GM12878 (cell line): ENCODE measurements around the gene LDLR. TPM values are rescaled to one million over a fixed set of nuclear protein-coding genes. Genes with fewer than 3 reads are reported as not detected.

ENCODE experiments used
- ATAC-seq: fragments of 200-7000 bp; cut with Tn5 transposase; 3 replicates; pipeline ENCODE4 v1.9.1; 2020; ENCODE audit warnings: mild to moderate bottlenecking, moderate library complexity
- BruUV-seq: library from RNA; stranded (reverse); fragments of 400-500 nt; replicated peaks from 2 replicates; lab custom pipeline; 2021; lab: Mats Ljungman, UMichigan
- CTCF ChIA-PET: fragments of 300-600 bp; sonication (Branson Sonifier 250); formaldehyde crosslinking; extraction: SDS; loops from one replicate; lab custom pipeline; 2021; ENCODE audit warnings: inconsistent platforms; lab: Yijun Ruan, JAX
- POLR2A ChIA-PET: fragments of 350-600 bp; formaldehyde crosslinking; extraction: SDS; loops from one replicate; lab custom pipeline; 2021; ENCODE audit warnings: inconsistent platforms; lab: Charles Lee
- RAD21 ChIA-PET: fragments of 300-600 bp; sonication (Branson Sonifier 250); formaldehyde crosslinking; loops from one replicate; lab custom pipeline; 2023; ENCODE audit warnings: antibody characterized with exemption; ENCODE audit not compliant: unreplicated experiment; lab: Charles Lee
- SMC1A ChIA-PET: fragments of 300-600 bp; sonication (Branson Sonifier 250); formaldehyde crosslinking; loops from one replicate; lab custom pipeline; 2023; ENCODE audit not compliant: unreplicated experiment, uncharacterized antibody; lab: Charles Lee
- DNase-seq: peaks from one replicate; pipeline ENCODE4 v3.0.0-alpha.2; 2011; ENCODE audit warnings: low read depth, low spot score
- FAIRE-seq: peaks from 3 replicates; lab custom pipeline; 2011; peaks lifted over from hg19 to GRCh38; lab: Jason Lieb, UNC
- H2AFZ ChIP-seq: 2 replicates; pipeline ENCODE4 v1.6.0; 2011; ENCODE audit warnings: low read depth, low read length, control low read depth; ENCODE audit not compliant: control insufficient read depth
- H3K27ac ChIP-seq: 2 replicates; pipeline ENCODE4 v1.5.1; 2011; ENCODE audit warnings: control low read depth; ENCODE audit not compliant: control insufficient read depth, insufficient read depth
- H3K27me3 ChIP-seq, 2 experiments: replicated peaks in 1 of 2; 2 replicates each; pipeline versions ENCODE4 v1.6.0 to v1.6.1; 2011; ENCODE audit warnings: low read length in 1 of 2; ENCODE audit not compliant: control insufficient read depth in 2 of 2, insufficient read depth in 2 of 2
- H3K36me3 ChIP-seq, 2 experiments: 2 replicates each; pipeline ENCODE4 v1.5.1; 2011; ENCODE audit warnings: low read length in 1 of 2; ENCODE audit not compliant: control insufficient read depth in 2 of 2, insufficient read depth in 2 of 2
- H3K4me1 ChIP-seq: 2 replicates; pipeline ENCODE4 v1.6.1; 2011; ENCODE audit warnings: mild to moderate bottlenecking, low read length, moderate library complexity, mixed read lengths; ENCODE audit not compliant: control insufficient read depth, insufficient read depth
- H3K4me2 ChIP-seq: 2 replicates; pipeline ENCODE4 v1.6.0; 2011; ENCODE audit warnings: control low read depth; ENCODE audit not compliant: control insufficient read depth, insufficient read depth
- H3K4me3 ChIP-seq: fragments of 200-600 bp; sonication (generic); 2 replicates; pipeline ENCODE4 v1.5.1; 2016
- H3K79me2 ChIP-seq: 2 replicates; pipeline ENCODE4 v1.6.0; 2011; ENCODE audit warnings: low read length; ENCODE audit not compliant: control insufficient read depth, insufficient read depth
- H3K9ac ChIP-seq: 2 replicates; pipeline ENCODE4 v1.8.0; 2011; ENCODE audit warnings: low read length, control low read depth, mixed read lengths; ENCODE audit not compliant: control insufficient read depth, insufficient read depth
- H3K9me3 ChIP-seq: replicated peaks from 3 replicates; pipeline ENCODE4 v1.5.1; 2011; ENCODE audit warnings: mild to moderate bottlenecking, low read length; ENCODE audit not compliant: control insufficient read depth, insufficient read depth
- H4K20me1 ChIP-seq: 2 replicates; pipeline ENCODE4 v1.6.0; 2011; ENCODE audit not compliant: control insufficient read depth, insufficient read depth
- CEBPB ChIP-seq, 2 experiments: fragments of 150-350 bp in 1 of 2; IDR thresholded peaks; 2 replicates each; pipeline ENCODE4 v1.6.1; 2012 to 2014; ENCODE audit warnings: low read depth in 2 of 2, low read length in 2 of 2, borderline replicate concordance in 1 of 2, inconsistent platforms in 1 of 2
- HCFC1 ChIP-seq: fragments of 150-350 bp; IDR thresholded peaks from 2 replicates; pipeline ENCODE4 v1.6.1; 2014; ENCODE audit warnings: low read length
- NFIC ChIP-seq: IDR thresholded peaks from 2 replicates; pipeline ENCODE4 v1.6.1; 2012; ENCODE audit warnings: low read depth, mild to moderate bottlenecking, inconsistent platforms, low read length, moderate library complexity
- SMAD5 ChIP-seq: IDR thresholded peaks from 2 replicates; pipeline ENCODE4 v1.6.1; 2016; ENCODE audit warnings: antibody characterized with exemption, low read depth
- TARDBP ChIP-seq: IDR thresholded peaks from 2 replicates; pipeline ENCODE4 v1.6.1; 2016; ENCODE audit warnings: borderline replicate concordance
- TBL1XR1 ChIP-seq: IDR thresholded peaks from 2 replicates; pipeline ENCODE4 v1.6.1; 2012; ENCODE audit warnings: low read depth, low read length, improper control_type of control experiment
- TCF3 ChIP-seq: IDR thresholded peaks from 2 replicates; pipeline ENCODE4 v1.6.1; 2012; ENCODE audit warnings: low read depth, mild to moderate bottlenecking, low read length, borderline replicate concordance; ENCODE audit not compliant: insufficient read depth
- WGBS: methylation state at CpG from one replicate; pipeline ENCODE4 v1.1.6; 2016; ENCODE audit warnings: low lambda C conversion rate; ENCODE audit not compliant: insufficient replicate concordance, insufficient coverage; ENCODE audit errors: missing lambda C conversion rate; 5-methylcytosine and 5-hydroxymethylcytosine counted together
- in situ Hi-C: fragments of 300-500 bp; cut with MboI; formaldehyde crosslinking; loops from 9 replicates; pipeline ENCODE4 v1.14.3; 2018; ENCODE audit warnings: mixed read lengths
- intact Hi-C: fragments of 100-400 bp; cut with micrococcal nuclease; formaldehyde crosslinking; loops from one replicate; pipeline ENCODE4 v1.14.2; 2022; ENCODE audit not compliant: unreplicated experiment
- polyA plus RNA-seq, 11 experiments: library from polyadenylated mRNA; depleted of rRNA in 4 of 11; unstranded in 6 of 11; stranded (reverse) in 5 of 11; fragments of >200 nt; fragmentation: Nextera tagmentation in 4 of 11; fragmentation: Illumina TruSeq in 1 of 11; extraction: Ambion mirVana in 4 of 11; extraction: Trizol in 1 of 11; gene quantifications; 1 replicate in 1 of 11; 2 replicates in 10 of 11; pipeline versions ENCODE4 v1.2.1 to v1.2.3, GENCODE V29; 2011 to 2016; ENCODE audit warnings: inconsistent platforms in 2 of 11, missing spikeins in 2 of 11, low read depth in 1 of 11
- total RNA-seq, 4 experiments: library from RNA; depleted of rRNA in 3 of 4; stranded (reverse); fragments of >200 nt in 3 of 4; fragmentation: Illumina TruSeq in 1 of 4; extraction: Trizol in 1 of 4; gene quantifications; 2 replicates each; pipeline versions ENCODE4 v1.2.1 to v1.2.3, GENCODE V29; 2013 to 2021
- TF ChIP-seq, protein P1 (sequence below): fragments of 450-650 bp; IDR thresholded peaks from 2 replicates; pipeline ENCODE4 v1.6.1; 2016; ENCODE audit warnings: mild to moderate bottlenecking
- TF ChIP-seq, protein P2 (sequence below): fragments of 450-650 bp; IDR thresholded peaks from 2 replicates; pipeline ENCODE4 v1.6.1; 2017; ENCODE audit warnings: borderline replicate concordance

Gene LDLR
- total and polyA plus RNA-seq, 10 of the 15 experiments (the other 5 are each of a cell fraction or from before 2014, with no cell fraction given), result 11.3 to 59.2 (median 27.3) TPM

DNA sequence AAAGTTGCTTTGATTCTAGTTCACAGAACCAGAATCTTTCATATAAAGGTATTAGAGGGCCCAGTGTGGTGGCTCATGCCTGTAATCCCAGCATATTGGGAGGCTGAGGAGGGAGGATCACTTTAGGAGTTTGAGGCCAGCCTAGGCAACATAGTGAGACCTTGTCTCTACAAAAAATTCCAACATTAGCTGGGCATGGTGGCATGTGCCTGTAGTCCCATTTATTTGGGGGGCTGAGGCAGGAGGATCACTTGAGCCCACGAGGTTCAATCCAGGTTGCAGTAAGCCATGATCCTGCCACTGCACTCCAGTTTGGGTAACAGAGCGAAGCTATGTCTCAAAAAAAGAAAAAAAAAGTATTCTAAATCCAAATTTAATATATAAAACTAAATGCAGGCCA lies 9.1 kb downstream of the LDLR start:
- DNase-seq, result no peak
- H3K79me2 ChIP-seq, result peaks cover 55% of the 10 kb centered on the region
- no peaks in the 10 kb centered on the region for H3K27me3 ChIP-seq
- intact Hi-C loops (loop anchor here (10.0 kb wide), 2 partner anchors 384 to 1686 kb away; partner anchors contain the start of gene DNM2), in situ Hi-C loops (no loop called here)
- RAD21 ChIA-PET, result no interaction called here
- no peaks in the 10 kb centered on the region for H3K9me3 ChIP-seq
- ATAC-seq, result no peak
- H3K4me1 ChIP-seq, result peaks cover 27% of the 10 kb centered on the region
- no peak overlapping the region for H3K4me3 ChIP-seq
- no peak overlapping the region for H2AFZ ChIP-seq
- POLR2A ChIA-PET, result no interaction called here
- TF ChIP-seq HCFC1 (no peak), SMAD5 (no peak), CEBPB (IDR thresholded peaks at IDR 0.05; ENCODE audit: borderline replicate concordance in 1 of 2, low read depth in 2 of 2, low read length in 2 of 2) (no peak), TARDBP (no peak), NFIC (no peak), TBL1XR1 (no peak), TCF3 (no peak)
- TF ChIP-seq, protein P1, sequence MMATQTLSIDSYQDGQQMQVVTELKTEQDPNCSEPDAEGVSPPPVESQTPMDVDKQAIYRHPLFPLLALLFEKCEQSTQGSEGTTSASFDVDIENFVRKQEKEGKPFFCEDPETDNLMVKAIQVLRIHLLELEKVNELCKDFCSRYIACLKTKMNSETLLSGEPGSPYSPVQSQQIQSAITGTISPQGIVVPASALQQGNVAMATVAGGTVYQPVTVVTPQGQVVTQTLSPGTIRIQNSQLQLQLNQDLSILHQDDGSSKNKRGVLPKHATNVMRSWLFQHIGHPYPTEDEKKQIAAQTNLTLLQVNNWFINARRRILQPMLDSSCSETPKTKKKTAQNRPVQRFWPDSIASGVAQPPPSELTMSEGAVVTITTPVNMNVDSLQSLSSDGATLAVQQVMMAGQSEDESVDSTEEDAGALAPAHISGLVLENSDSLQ, result no peak
- TF ChIP-seq, protein P2, sequence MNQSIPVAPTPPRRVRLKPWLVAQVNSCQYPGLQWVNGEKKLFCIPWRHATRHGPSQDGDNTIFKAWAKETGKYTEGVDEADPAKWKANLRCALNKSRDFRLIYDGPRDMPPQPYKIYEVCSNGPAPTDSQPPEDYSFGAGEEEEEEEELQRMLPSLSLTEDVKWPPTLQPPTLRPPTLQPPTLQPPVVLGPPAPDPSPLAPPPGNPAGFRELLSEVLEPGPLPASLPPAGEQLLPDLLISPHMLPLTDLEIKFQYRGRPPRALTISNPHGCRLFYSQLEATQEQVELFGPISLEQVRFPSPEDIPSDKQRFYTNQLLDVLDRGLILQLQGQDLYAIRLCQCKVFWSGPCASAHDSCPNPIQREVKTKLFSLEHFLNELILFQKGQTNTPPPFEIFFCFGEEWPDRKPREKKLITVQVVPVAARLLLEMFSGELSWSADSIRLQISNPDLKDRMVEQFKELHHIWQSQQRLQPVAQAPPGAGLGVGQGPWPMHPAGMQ, result no peak
- CTCF ChIA-PET, result no interaction called here
- no peak for FAIRE-seq
- no TSS peak for BruUV-seq
- H3K9ac ChIP-seq, result no peak overlapping the region
- H3K4me2 ChIP-seq, result no peak overlapping the region
- no peak overlapping the region for H3K27ac ChIP-seq
- H3K36me3 ChIP-seq, result peaks cover 12 to 36% of the 10 kb centered on the region in 2 experiments
- WGBS, result 97% methylated on average over 2 of the region's 2 CpGs
- H4K20me1 ChIP-seq, result no peaks in the 10 kb centered on the region; the same call in none of the 2 replicates
- SMC1A ChIA-PET, result no interaction called here
